GM19455 (cell line): ENCODE results near the gene ERMAP.
"Not testable (repeated sequence)": the region's sequence is repeated elsewhere in the genome, so short reads cannot be mapped to it uniquely, and the experiment has no call there.

Experiments
- ATAC-seq: cut with Tn5 transposase; IDR thresholded peaks from one replicate; pipeline ENCODE4 v1.9.1; 2021; ENCODE audit not compliant: unreplicated experiment

The ERMAP gene

DNA sequence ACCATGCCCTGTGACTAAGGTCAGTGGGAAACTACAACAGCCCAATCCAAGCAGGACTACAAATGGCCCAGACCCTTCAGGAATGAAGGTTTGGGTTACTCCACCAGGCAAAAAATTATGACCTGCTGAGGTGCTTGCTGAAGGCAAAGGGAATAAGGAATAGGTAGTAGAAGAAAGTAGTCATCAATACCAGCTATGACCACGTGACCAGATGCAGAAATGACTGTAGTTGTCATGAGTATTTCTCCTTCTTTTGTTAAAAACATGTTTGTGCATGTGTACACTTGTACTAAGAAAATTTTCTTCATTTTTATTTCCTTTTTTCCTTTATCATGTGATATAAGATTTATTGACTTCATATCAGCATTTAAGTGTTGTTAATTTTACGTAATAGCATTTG, 52.3 kb downstream of the ERMAP start:
- ATAC-seq: not testable (repeated sequence)

GRCh38 chr1:42869751-42870150, 52.8 kb downstream of the ERMAP start:
- not testable (repeated sequence) for ATAC-seq

GRCh38 chr1:42873108-42873507, 56.2 kb downstream of the ERMAP start:
- ATAC-seq: not testable (repeated sequence)

DNA sequence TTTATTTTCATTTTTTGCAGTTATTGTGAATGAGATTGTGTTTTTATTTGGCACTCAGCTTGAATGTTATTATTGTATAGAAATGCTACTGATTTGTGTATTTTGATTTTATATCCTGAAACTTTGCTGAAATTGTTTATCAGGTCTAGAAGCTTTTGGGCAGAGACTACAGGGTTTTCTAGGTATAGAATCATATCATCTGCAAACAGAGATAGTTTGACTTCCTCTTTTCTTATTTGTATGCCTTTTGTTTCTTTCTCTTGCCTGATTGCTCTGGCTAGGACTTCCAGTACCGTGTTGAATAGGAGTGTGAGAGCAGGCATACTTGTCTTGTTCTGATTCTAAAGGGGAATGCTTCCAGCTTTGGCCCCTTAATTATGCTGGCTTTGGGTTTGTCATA, 56.7 kb downstream of the ERMAP start:
- ATAC-seq: no peak

GRCh38 chr1:42876009-42876408, 59.1 kb downstream of the ERMAP start:
- ATAC-seq: no peak

DNA sequence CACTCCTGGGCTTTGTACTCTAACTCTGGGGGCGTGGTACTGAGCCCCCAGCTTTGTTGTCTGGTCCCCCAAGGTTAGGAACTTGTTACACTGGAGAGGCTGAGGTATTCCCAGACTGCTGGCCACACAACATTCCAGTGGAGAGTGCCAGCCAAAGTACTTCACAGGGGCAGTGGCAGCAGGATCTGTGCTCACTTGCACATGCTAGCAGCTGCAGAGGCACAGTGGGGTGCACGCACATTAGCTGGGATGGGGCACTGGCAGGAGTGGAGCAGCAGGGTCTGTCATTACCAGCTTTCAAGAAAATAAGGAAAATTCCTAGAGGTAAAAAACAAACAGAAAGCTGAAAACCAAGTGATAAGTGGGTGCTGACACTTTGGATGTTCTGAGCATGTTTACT, 60.5 kb downstream of the ERMAP start:
- ATAC-seq: no peak

DNA sequence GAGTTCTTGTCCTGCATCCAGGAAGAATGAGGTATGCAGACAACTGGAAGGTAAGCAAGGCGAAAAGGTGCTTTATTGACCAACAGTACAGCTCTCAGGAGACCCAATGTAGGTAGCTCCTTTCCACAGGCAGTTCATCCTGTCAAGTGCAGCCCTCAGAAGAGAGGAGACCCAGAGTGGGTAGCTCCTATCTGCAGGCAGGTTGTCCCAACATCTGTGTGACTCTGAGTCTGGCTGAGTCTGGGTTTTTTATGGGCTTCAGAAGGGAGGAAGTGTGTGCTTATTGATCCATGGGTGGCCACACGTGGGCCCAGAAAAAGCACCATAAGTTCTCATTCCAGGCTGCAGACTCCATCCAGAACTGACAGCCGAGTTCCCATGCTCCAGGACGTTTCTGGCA, 63.5 kb downstream of the ERMAP start:
- no peak for ATAC-seq

- no peak for ATAC-seq
These were observed 69.3 kb downstream of the ERMAP start for GRCh38 chr1:42886046-42886739.

DNA sequence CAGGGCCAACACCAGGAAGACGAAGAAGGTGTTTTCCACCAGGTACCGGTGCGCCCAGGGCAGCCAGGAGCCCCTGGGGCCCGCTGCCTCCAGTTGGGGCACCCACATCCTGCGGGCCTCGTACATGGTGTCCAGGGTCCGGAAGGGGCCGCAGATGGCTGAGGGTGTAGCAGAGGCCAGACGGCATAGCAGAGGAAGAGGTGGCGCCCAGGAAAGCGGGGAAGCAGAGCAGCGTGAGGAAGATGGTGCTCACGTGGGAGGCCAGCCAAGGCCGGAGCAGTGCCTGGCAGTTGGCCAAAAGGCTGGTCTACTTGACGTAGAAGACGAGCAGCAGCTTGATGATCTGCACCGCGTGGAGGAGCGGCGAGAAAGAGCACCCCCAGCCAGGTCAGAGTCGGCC, 69.9 kb downstream of the ERMAP start:
- no peak for ATAC-seq

- ATAC-seq: no peak
These were observed 70.4 kb downstream of the ERMAP start for GRCh38 chr1:42887366-42887765.

- ATAC-seq: no peak
These were observed 71.2 kb downstream of the ERMAP start for GRCh38 chr1:42888013-42888633.

GRCh38 chr1:42889264-42889663, 72.3 kb downstream of the ERMAP start:
- no peak for ATAC-seq

DNA sequence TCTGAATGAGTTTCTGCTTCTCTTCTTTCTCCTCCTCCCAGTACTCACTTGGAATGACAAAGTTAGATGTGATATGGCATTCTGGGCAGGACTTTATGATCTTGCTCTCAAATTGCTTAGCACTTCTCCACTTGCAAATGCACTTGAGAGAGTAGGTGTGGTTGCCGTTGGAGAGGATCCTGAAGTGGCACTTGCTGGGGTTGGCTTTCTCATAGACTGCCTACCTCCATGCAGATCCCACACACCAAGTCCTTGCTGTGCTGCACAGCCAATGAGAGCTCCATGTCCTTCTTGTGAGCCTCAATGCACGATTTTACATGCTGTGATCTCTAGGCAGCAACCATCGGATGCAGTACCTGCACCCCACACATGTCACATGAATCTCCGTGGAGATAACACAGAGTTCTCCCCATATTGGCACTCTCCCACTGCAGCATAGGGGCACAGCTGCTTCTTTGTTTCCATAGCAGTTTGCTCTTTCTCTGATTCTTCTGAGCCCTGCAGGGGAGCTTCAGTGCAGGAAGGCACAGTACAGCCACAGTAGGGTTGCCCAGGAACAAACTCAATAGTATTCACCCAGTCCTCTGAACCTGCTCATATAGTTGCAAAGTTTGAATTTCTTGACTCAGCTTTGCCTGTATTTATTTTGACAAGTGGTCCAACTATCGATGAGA, 74.7 kb downstream of the ERMAP start:
- ATAC-seq: no peak
